Measurements from ENCODE around the gene STAB2. TPM values are rescaled to one million over a fixed set of nuclear protein-coding genes. Genes with fewer than 3 reads are reported as not detected.

STAB2 gene
- total RNA-seq, 1 experiment from 2014 or later: not detected

DNA sequence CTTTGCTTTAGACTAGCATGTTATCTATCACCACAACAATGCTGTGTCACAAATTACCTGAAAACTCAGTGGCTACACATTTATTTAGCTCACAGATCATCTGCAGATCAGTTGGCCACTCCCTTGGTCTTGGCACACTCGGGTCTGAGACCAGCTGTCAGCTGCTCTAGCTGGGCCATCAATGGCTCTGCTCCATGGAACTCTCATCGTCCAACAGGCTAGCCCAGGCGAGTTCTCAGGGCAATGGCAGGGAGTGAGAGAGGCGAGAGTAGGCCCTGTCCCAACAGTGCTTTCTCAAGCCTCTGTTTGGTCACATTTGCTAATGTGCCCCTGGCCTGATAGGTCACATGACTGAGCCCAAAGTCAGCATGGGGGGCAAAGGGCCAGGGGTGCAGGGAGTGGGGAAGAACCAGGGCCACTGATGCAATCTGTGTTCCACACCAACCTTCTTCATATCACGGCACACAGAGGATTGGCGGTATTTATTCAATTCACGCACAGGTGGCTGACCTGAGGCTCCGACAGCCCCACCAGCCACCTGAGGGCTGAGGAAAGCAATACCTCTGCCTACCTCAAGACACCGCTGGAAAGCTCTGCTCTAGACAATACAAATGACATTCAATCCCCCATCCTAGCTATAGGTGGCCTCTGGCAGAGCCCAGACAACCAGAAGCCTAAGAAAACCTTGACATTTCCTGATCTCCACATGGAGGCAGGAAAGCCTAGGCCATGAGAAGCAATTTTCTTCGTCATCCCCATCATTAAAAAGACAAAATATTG, 171.4 kb downstream of the STAB2 start:
- CTCF ChIA-PET: interaction anchor here (1.5 kb wide), 2 partner anchors 13 to 102 kb away, joined by 3 to 7 read pairs; no protein-coding TSS in a partner anchor
- DNase-seq (ENCODE audit: unreplicated experiment): no peak
- H3K4me3 Mint-ChIP-seq (ENCODE audit: unreplicated experiment): no peak overlapping the region
- H3K9me3 Mint-ChIP-seq (ENCODE audit: unreplicated experiment): no peaks in the 10 kb centered on the region
- no peak for TF ChIP-seq CTCF (IDR thresholded peaks at IDR 0.05; ENCODE audit: unreplicated experiment)
- peak overlapping the region; percentile 36 for H3K27ac Mint-ChIP-seq (ENCODE audit: low read depth, unreplicated experiment)
- intact Hi-C loops (cut with micrococcal nuclease): no loop called here
- H3K36me3 Mint-ChIP-seq (ENCODE audit: insufficient read depth, unreplicated experiment): peaks cover 14% of the 10 kb centered on the region
- H3K27me3 Mint-ChIP-seq (ENCODE audit: insufficient read depth, unreplicated experiment): no peaks in the 10 kb centered on the region
- POLR2A ChIA-PET: no interaction called here
- BruUV-seq (replicated peaks): no TSS peak
- no peaks in the 10 kb centered on the region for H3K4me1 Mint-ChIP-seq (ENCODE audit: insufficient read depth, unreplicated experiment)

DNA sequence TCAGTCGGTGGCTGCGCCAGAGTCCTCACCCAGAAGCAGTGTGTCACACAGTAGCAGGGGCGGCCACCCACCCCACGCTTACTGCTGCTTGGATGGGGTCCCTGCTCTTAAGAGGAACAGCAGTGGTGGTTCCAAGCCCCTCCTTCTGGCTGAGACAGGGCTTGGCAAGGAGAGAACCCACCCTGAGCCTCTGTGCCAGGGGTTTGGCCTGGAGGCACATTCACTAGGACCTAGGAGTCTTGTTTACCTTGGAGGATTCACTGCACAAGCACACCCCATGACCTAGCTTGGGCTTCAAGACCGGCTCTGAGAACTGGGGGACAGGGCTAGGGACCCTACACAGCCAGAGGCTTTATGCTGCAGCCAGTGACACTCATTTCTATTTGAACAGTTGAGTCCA, 175.4 kb downstream of the STAB2 start:
- Mint-ChIP-seq H3K9me3 (ENCODE audit: unreplicated experiment) (no peaks in the 10 kb centered on the region), H3K4me3 (ENCODE audit: unreplicated experiment) (no peak overlapping the region), H3K27me3 (ENCODE audit: insufficient read depth, unreplicated experiment) (no peaks in the 10 kb centered on the region), H3K27ac (ENCODE audit: low read depth, unreplicated experiment) (no peak overlapping the region), H3K36me3 (ENCODE audit: insufficient read depth, unreplicated experiment) (peaks cover 26% of the 10 kb centered on the region), H3K4me1 (ENCODE audit: insufficient read depth, unreplicated experiment) (no peaks in the 10 kb centered on the region)
- no TSS peak for BruUV-seq (replicated peaks)
- no peak for DNase-seq (ENCODE audit: unreplicated experiment)
- ChIA-PET POLR2A (interaction anchor here (1.3 kb wide), 1 partner anchor 11 kb away, joined by 3 read pairs; no protein-coding TSS in a partner anchor), CTCF (interaction anchor here (1.0 to 1.2 kb wide), 2 partner anchors 9 to 12 kb away, joined by 3 to 4 read pairs; no protein-coding TSS in a partner anchor)
- intact Hi-C loops (cut with micrococcal nuclease): no loop called here
- TF ChIP-seq CTCF (IDR thresholded peaks at IDR 0.05; ENCODE audit: unreplicated experiment): no peak

- no peaks in the 10 kb centered on the region for H3K4me1 Mint-ChIP-seq (ENCODE audit: insufficient read depth, unreplicated experiment)
- H3K9me3 Mint-ChIP-seq (ENCODE audit: unreplicated experiment): no peaks in the 10 kb centered on the region
- DNase-seq (ENCODE audit: unreplicated experiment): no peak
- H3K27ac Mint-ChIP-seq (ENCODE audit: low read depth, unreplicated experiment): no peak overlapping the region
- POLR2A ChIA-PET: no interaction called here
- no peaks in the 10 kb centered on the region for H3K27me3 Mint-ChIP-seq (ENCODE audit: insufficient read depth, unreplicated experiment)
- intact Hi-C loops (cut with micrococcal nuclease): no loop called here
- no peak overlapping the region for H3K4me3 Mint-ChIP-seq (ENCODE audit: unreplicated experiment)
- BruUV-seq (replicated peaks): no TSS peak
- CTCF ChIA-PET: no interaction called here
- peaks cover 31% of the 10 kb centered on the region for H3K36me3 Mint-ChIP-seq (ENCODE audit: insufficient read depth, unreplicated experiment)
- TF ChIP-seq CTCF (IDR thresholded peaks at IDR 0.05; ENCODE audit: unreplicated experiment): no peak
Observed at GRCh38 chr12:103765322-103765721, 178.2 kb downstream of the STAB2 start.

DNA sequence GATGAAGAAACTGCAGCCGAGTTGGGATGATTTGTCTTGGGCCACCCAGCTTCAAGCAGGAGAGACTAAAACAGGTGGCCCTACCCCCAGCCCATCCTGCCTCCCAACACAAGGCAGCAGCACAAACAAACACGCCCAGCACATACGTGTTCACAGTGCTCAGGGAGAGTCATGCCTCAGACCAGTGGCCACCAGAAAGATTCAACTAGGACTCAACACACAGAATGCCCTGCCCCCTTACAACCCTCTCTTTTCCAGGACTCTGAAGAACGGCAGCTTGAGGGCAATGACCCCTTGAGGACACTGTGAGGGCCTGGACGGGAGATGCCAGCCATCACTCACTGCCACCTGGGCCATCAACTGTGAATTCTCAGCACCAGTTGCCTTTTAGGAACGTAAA, 179.0 kb downstream of the STAB2 start:
- TF ChIP-seq CTCF (IDR thresholded peaks at IDR 0.05; ENCODE audit: unreplicated experiment): no peak
- no peaks in the 10 kb centered on the region for H3K9me3 Mint-ChIP-seq (ENCODE audit: unreplicated experiment)
- no peaks in the 10 kb centered on the region for H3K27me3 Mint-ChIP-seq (ENCODE audit: insufficient read depth, unreplicated experiment)
- intact Hi-C loops (cut with micrococcal nuclease): no loop called here
- no TSS peak for BruUV-seq (replicated peaks)
- CTCF ChIA-PET: interaction anchor here (0.6 kb wide), 1 partner anchor 193 kb away, joined by 3 read pairs; no protein-coding TSS in a partner anchor
- no peak for DNase-seq (ENCODE audit: unreplicated experiment)
- peaks cover 35% of the 10 kb centered on the region for H3K36me3 Mint-ChIP-seq (ENCODE audit: insufficient read depth, unreplicated experiment)
- H3K4me3 Mint-ChIP-seq (ENCODE audit: unreplicated experiment): no peak overlapping the region
- no peak overlapping the region for H3K27ac Mint-ChIP-seq (ENCODE audit: low read depth, unreplicated experiment)
- POLR2A ChIA-PET: no interaction called here
- H3K4me1 Mint-ChIP-seq (ENCODE audit: insufficient read depth, unreplicated experiment): no peaks in the 10 kb centered on the region
